Suppressor macrophage treated with lipopolysaccharide for 1 hour (primary cell): ENCODE results near the gene FLACC1.

ENCODE experiments used
- DNase-seq, 3 donors: peaks; one replicate each; pipeline ENCODE4 v3.0.0-alpha.2; 2020 to 2022

Gene FLACC1

DNA sequence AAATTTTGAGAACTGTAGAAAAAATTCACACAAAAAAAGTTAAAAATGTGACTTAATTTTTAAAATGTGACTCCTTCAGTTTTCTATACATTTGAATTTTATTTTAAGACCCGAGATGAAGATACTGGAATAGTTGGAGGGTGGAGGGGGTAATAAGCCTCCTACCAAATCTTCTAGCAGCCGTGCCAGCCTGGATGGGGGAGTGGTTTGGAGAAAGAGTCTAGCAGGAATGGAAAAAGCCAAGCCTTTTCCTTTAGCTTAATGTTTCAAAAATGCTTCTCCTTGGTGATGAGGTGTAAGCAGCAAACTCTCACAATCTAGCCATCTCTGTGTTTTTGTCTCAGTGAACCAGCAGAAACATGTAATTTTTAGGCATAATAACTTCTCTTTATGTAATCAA is 82.1 kb downstream of the FLACC1 start:
- DNase-seq: no peak

GRCh38 chr2:201273330-201273983 is 83.7 kb downstream of the FLACC1 start:
- DNase-seq: no peak

DNA sequence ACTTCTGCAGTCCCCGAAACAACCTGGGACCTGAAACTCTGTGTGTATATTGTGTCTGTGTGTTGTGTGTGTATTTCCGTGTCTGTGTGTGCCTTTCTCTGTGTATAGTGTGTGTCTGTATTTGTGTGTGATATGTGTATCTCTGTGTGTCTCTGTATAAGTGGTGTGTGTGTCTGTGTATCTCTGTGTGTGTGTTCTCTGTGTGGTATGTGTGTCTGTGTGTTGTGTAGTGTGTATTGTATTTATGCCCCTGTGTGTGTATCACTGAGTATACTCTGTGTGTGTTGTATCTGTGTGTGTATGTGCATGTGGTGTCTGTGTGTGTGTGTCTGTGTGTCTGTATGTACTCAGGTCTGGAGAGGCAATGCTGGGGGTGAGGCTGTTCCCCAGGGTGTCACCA is 85.2 kb downstream of the FLACC1 start:
- no peak for DNase-seq

GRCh38 chr2:201270293-201271001 is 86.7 kb downstream of the FLACC1 start:
- no peak for DNase-seq

GRCh38 chr2:201269764-201270163 is 87.4 kb downstream of the FLACC1 start:
- DNase-seq: no peak

- DNase-seq: no peak
Measured at GRCh38 chr2:201267278-201268030, 89.7 kb downstream of the FLACC1 start.

- DNase-seq: no peak
Measured at GRCh38 chr2:201266629-201267028, 90.5 kb downstream of the FLACC1 start.

GRCh38 chr2:201264472-201265173 is 92.5 kb downstream of the FLACC1 start:
- DNase-seq: peak; percentile 26 to 44 (median 31)

- peak; percentile 57 to 62 (median 59) for DNase-seq
Measured at GRCh38 chr2:201263779-201264178, 93.4 kb downstream of the FLACC1 start.

DNA sequence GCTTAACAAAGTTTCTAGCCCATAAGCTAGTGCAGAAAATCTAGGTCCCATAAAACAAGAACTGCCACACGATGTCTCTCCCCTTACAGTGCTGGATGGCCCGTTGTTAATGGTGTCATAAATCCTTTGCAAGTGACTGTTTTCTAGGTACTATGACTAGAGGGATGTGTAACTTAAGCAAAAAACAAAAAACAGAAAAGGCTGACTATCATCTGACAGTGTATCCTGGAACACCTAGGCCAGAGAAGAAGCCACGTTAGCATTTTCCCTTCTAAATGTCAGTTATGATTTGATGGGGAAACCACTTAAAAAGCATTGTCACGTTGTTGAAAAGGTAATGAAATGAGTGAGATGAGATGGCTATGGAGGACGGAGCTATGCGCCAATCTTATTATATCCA is 94.4 kb downstream of the FLACC1 start:
- no peak for DNase-seq

- no peak for DNase-seq
Measured at GRCh38 chr2:201261906-201262305, 95.2 kb downstream of the FLACC1 start.

DNA sequence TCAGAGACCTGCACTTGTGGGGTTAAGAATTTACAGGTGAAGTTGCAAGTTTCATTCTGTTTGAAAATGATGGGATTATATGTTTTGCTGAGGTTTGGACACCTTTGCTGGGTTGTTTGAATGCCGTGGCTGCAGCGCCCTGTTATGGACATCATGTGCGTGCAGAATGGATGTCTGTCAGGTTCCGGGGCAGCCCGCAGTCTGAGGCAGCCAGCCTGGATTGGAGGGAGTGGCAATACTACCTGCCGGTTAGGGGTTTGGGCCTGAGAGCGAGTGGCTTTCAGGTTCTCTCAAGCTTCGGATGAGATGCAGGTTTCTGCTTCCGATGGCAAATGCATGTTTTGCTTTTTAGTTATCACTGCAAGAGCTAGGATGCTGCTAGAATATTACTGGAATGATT is 95.7 kb downstream of the FLACC1 start:
- DNase-seq: no peak

GRCh38 chr2:201260302-201260800 is 96.8 kb downstream of the FLACC1 start, which contains the start of gene CASP8:
Gene CASP8, plus strand, starts transcription at chr2:201260536. Its CDS starts 5,951 bp downstream, at chr2:201266487.
- peak; percentile 80 to 88 (median 82) for DNase-seq

DNA sequence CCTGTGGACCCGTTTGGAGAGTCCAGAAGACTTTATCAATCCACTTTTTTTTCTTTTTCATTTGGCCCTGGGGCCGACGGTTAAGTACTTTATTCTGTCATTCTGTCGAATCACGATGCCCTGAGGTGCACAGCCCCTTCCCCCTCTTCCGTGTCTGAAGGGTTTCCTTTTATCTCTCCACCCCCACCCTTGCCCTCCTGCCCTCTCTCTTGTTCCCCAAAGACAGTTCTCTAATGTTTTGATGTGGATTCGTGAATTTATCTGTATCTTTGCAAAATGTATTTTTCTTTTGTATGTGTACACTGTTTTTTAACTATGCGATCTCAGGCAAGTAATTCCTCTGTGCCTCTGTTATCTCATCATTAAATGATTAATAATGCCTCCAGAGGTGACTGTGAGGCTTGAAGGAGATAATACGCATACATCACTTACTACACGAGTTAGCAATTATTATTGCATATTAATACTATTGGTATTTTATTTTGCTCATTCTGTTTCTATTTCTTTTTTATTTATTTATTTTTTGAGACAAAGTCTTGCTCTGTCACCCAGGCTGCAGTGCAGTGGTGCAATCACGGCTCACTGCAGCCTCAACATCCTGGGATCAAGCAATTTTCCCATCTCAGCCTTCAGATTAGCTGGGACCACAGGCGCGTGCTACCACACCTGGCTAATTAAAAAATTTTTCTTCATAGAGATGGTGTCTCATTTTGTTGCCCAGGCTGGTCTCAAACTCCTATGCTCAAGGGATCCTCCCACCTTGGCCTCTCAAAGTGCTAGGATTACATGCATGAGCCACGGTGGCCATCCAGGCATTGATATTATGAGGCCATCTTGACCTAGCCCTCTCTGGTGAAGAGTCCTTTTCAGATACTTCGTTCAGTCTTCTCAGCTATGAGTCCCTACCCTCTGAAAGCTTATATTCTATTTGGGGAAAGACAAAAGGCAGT is 98.2 kb downstream of the FLACC1 start:
- DNase-seq: peak in 1 of 3 donors; percentile 26

GRCh38 chr2:201257956-201258665 is 99.0 kb downstream of the FLACC1 start:
- DNase-seq: peak; percentile 55 to 87 (median 84)

DNA sequence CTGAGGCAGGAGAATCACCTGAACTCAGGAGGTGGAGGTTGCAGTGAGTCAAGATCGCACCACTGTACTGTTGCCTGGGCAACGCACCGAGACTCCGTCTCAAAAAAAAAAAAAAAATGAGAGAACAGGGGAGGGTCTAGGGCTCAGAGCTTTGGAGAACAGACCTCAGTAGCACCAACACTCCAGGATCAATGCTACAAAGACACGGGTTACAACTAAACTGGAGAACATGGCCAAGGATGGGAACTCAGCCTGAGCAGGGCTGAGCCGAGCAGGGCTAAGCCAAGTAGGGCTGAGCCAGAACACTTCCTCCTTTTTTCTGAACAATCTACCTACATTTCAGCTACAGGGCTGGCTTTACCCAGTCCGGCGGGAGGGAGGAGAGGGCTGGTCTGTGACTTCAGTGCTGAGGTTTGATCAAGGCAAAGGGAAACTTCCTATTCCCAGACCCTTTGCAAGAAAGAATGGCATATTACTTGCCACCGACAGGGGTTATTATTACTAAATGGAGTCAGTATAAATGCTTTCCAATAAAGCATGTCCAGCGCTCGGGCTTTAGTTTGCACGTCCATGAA is 99.7 kb downstream of the FLACC1 start:
- peak in 1 of 3 donors; percentile 75 for DNase-seq

- no peak for DNase-seq
Measured at GRCh38 chr2:201256082-201256481, 101.1 kb downstream of the FLACC1 start.

DNA sequence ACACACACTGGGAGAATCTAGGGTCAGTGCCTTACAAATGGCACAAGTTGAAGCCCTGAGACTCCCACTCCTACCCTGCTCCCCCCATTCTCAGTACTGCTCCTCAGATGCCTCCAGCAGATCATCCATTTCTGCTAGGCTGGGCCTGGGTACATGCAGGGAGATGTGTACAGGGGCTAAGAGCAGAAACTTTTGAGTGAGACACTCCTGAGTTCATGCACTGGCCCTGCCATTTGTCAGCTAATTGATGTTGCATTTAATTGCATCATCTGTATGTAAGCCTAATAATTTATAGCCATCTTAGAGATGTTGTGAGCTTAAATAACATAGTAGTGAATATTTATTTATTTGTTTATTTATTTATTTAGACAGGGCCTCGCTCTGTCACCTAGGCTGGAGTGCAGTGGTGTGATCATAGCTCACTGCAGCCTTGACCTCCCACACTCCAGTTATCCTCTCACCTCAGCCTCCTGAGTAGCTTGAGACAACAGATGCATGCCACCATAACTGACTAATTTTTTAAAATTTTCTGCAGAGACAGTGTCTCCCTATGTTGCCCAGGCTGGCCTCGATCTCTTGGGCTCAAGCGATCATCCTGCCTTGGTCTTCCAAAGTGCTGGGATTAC is 101.6 kb downstream of the FLACC1 start:
- no peak for DNase-seq

- DNase-seq: peak in 1 of 3 donors; percentile 47
Measured at GRCh38 chr2:201254081-201254730, 102.9 kb downstream of the FLACC1 start.
